GM23338 (cell line): ENCODE results near the gene AVP.
"Not testable (repeated sequence)": the region's sequence is repeated elsewhere in the genome, so short reads cannot be mapped to it uniquely, and the experiment has no call there.

Source experiments
- CREB1 ChIP-seq: fragments of 250-450 bp; sonication (Bioruptor Pico); IDR thresholded peaks from 2 replicates; pipeline ENCODE4 v1.5.0; 2020; ENCODE audit warnings: low read depth, mild to moderate bottlenecking, moderate library complexity
- CTCF ChIP-seq, 2 experiments: fragments of 200-600 bp in 1 of 2; sonication (generic) in 1 of 2; conservative IDR thresholded peaks; 2 replicates each; pipeline versions ENCODE4 v1.5.1 to v1.6.1; 2016 to 2017; ENCODE audit warnings: antibody characterized with exemption in 2 of 2, low read depth in 2 of 2, mild to moderate bottlenecking in 2 of 2, moderate library complexity in 1 of 2
- EZH2 ChIP-seq: fragments of 200-600 bp; sonication (generic); IDR thresholded peaks from one replicate; pipeline ENCODE4 v1.8.0; 2017; ENCODE audit warnings: antibody characterized with exemption, mild to moderate bottlenecking, low read depth; ENCODE audit not compliant: unreplicated experiment
- EZH2phosphoT487 ChIP-seq: fragments of 200-600 bp; sonication (generic); IDR thresholded peaks from one replicate; pipeline ENCODE4 v1.8.1; 2018; ENCODE audit warnings: antibody characterized with exemption; ENCODE audit not compliant: unreplicated experiment
- JUNB ChIP-seq: IDR thresholded peaks from one replicate; pipeline ENCODE4 v1.6.1; 2016; ENCODE audit warnings: antibody characterized with exemption; ENCODE audit not compliant: unreplicated experiment
- POLR2AphosphoS5 ChIP-seq: IDR thresholded peaks from 2 replicates; pipeline ENCODE4 v1.6.1; 2016; ENCODE audit warnings: antibody characterized with exemption, low read depth
- STAT1 ChIP-seq: IDR thresholded peaks from one replicate; pipeline ENCODE4 v1.6.1; 2016; ENCODE audit warnings: antibody characterized with exemption; ENCODE audit not compliant: unreplicated experiment
- ZNF114 ChIP-seq: fragments of 250-450 bp; sonication (Bioruptor Pico); IDR thresholded peaks from 2 replicates; pipeline ENCODE4 v1.5.0; 2020; ENCODE audit warnings: mild to moderate bottlenecking, moderate library complexity
- TF ChIP-seq, protein P1 (sequence below): IDR thresholded peaks from one replicate; pipeline ENCODE4 v1.6.1; 2018; ENCODE audit warnings: antibody characterized with exemption; ENCODE audit not compliant: unreplicated experiment
- TF ChIP-seq, protein P2 (sequence below): fragments of 250-450 bp; sonication (Bioruptor Pico); IDR thresholded peaks from 2 replicates; pipeline ENCODE4 v1.5.0; 2020; ENCODE audit warnings: mild to moderate bottlenecking, moderate library complexity
- TF ChIP-seq, protein P3 (sequence below): IDR thresholded peaks from 2 replicates; pipeline ENCODE4 v1.6.1; 2016; ENCODE audit warnings: antibody characterized with exemption

- TF ChIP-seq CTCF (conservative IDR thresholded peaks at IDR 0.05; ENCODE audit: low read depth in 2 of 2); STAT1; EZH2; EZH2phosphoT487; POLR2AphosphoS5; JUNB; CREB1; ZNF114 (CRISPR knock-in tag): not testable (repeated sequence)
- TF ChIP-seq, protein P1, sequence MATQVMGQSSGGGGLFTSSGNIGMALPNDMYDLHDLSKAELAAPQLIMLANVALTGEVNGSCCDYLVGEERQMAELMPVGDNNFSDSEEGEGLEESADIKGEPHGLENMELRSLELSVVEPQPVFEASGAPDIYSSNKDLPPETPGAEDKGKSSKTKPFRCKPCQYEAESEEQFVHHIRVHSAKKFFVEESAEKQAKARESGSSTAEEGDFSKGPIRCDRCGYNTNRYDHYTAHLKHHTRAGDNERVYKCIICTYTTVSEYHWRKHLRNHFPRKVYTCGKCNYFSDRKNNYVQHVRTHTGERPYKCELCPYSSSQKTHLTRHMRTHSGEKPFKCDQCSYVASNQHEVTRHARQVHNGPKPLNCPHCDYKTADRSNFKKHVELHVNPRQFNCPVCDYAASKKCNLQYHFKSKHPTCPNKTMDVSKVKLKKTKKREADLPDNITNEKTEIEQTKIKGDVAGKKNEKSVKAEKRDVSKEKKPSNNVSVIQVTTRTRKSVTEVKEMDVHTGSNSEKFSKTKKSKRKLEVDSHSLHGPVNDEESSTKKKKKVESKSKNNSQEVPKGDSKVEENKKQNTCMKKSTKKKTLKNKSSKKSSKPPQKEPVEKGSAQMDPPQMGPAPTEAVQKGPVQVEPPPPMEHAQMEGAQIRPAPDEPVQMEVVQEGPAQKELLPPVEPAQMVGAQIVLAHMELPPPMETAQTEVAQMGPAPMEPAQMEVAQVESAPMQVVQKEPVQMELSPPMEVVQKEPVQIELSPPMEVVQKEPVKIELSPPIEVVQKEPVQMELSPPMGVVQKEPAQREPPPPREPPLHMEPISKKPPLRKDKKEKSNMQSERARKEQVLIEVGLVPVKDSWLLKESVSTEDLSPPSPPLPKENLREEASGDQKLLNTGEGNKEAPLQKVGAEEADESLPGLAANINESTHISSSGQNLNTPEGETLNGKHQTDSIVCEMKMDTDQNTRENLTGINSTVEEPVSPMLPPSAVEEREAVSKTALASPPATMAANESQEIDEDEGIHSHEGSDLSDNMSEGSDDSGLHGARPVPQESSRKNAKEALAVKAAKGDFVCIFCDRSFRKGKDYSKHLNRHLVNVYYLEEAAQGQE: not testable (repeated sequence)
- TF ChIP-seq, protein P2, sequence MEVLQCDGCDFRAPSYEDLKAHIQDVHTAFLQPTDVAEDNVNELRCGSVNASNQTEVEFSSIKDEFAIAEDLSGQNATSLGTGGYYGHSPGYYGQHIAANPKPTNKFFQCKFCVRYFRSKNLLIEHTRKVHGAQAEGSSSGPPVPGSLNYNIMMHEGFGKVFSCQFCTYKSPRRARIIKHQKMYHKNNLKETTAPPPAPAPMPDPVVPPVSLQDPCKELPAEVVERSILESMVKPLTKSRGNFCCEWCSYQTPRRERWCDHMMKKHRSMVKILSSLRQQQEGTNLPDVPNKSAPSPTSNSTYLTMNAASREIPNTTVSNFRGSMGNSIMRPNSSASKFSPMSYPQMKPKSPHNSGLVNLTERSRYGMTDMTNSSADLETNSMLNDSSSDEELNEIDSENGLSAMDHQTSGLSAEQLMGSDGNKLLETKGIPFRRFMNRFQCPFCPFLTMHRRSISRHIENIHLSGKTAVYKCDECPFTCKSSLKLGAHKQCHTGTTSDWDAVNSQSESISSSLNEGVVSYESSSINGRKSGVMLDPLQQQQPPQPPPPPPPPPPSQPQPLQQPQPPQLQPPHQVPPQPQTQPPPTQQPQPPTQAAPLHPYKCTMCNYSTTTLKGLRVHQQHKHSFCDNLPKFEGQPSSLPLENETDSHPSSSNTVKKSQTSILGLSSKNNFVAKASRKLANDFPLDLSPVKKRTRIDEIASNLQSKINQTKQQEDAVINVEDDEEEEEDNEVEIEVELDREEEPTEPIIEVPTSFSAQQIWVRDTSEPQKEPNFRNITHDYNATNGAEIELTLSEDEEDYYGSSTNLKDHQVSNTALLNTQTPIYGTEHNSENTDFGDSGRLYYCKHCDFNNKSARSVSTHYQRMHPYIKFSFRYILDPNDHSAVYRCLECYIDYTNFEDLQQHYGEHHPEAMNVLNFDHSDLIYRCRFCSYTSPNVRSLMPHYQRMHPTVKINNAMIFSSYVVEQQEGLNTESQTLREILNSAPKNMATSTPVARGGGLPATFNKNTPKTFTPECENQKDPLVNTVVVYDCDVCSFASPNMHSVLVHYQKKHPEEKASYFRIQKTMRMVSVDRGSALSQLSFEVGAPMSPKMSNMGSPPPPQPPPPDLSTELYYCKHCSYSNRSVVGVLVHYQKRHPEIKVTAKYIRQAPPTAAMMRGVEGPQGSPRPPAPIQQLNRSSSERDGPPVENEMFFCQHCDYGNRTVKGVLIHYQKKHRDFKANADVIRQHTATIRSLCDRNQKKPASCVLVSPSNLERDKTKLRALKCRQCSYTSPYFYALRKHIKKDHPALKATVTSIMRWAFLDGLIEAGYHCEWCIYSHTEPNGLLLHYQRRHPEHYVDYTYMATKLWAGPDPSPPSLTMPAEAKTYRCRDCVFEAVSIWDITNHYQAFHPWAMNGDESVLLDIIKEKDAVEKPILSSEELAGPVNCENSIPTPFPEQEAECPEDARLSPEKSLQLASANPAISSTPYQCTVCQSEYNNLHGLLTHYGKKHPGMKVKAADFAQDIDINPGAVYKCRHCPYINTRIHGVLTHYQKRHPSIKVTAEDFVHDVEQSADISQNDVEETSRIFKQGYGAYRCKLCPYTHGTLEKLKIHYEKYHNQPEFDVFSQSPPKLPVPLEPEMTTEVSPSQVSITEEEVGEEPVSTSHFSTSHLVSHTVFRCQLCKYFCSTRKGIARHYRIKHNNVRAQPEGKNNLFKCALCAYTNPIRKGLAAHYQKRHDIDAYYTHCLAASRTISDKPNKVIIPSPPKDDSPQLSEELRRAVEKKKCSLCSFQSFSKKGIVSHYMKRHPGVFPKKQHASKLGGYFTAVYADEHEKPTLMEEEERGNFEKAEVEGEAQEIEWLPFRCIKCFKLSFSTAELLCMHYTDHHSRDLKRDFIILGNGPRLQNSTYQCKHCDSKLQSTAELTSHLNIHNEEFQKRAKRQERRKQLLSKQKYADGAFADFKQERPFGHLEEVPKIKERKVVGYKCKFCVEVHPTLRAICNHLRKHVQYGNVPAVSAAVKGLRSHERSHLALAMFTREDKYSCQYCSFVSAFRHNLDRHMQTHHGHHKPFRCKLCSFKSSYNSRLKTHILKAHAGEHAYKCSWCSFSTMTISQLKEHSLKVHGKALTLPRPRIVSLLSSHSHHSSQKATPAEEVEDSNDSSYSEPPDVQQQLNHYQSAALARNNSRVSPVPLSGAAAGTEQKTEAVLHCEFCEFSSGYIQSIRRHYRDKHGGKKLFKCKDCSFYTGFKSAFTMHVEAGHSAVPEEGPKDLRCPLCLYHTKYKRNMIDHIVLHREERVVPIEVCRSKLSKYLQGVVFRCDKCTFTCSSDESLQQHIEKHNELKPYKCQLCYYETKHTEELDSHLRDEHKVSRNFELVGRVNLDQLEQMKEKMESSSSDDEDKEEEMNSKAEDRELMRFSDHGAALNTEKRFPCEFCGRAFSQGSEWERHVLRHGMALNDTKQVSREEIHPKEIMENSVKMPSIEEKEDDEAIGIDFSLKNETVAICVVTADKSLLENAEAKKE (CRISPR knock-in tag): not testable (repeated sequence)
- TF ChIP-seq, protein P3, sequence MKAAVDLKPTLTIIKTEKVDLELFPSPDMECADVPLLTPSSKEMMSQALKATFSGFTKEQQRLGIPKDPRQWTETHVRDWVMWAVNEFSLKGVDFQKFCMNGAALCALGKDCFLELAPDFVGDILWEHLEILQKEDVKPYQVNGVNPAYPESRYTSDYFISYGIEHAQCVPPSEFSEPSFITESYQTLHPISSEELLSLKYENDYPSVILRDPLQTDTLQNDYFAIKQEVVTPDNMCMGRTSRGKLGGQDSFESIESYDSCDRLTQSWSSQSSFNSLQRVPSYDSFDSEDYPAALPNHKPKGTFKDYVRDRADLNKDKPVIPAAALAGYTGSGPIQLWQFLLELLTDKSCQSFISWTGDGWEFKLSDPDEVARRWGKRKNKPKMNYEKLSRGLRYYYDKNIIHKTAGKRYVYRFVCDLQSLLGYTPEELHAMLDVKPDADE: not testable (repeated sequence)
Observed at GRCh38 chr20:3125776-3126526, 41.4 kb upstream of the AVP start.
